OCI-LY7 (cell line): ENCODE measurements around the gene DNAJC6. TPM values are rescaled to one million over a fixed set of nuclear protein-coding genes. Genes with fewer than 3 reads are reported as not detected.

Source experiments
- BruUV-seq: library from RNA; stranded (reverse); fragments of 400-500 nt; replicated peaks from 2 replicates; lab custom pipeline; 2021; lab: Mats Ljungman, UMichigan
- CTCF ChIA-PET: fragments of 300-600 bp; sonication (Branson Sonifier 250); formaldehyde crosslinking; loops from one replicate; lab custom pipeline; 2022; ENCODE audit warnings: antibody characterized with exemption; ENCODE audit not compliant: unreplicated experiment; lab: Charles Lee
- POLR2A ChIA-PET: fragments of 300-600 bp; sonication (Branson Sonifier 250); formaldehyde crosslinking; loops from one replicate; lab custom pipeline; 2022; ENCODE audit warnings: antibody characterized with exemption; lab: Charles Lee
- DNase-seq: peaks from one replicate; pipeline ENCODE4 v3.0.0-alpha.2; 2015; ENCODE audit warnings: low spot score
- H2AFZ ChIP-seq: fragments of 200-600 bp; sonication (generic), shearing (Covaris generic); 2 replicates; pipeline ENCODE4 v1.6.1; 2014; ENCODE audit warnings: mild to moderate bottlenecking, antibody characterized with exemption, low read length, moderate library complexity
- H3K27ac ChIP-seq: fragments of 200-600 bp; sonication (generic); 2 replicates; pipeline ENCODE4 v1.5.1; 2014; ENCODE audit warnings: mixed run types, low read depth, mild to moderate bottlenecking, moderate library complexity, low read length, inconsistent platforms; ENCODE audit not compliant: poor library complexity, severe bottlenecking
- H3K36me3 ChIP-seq: fragments of 200-600 bp; sonication (generic); 2 replicates; pipeline ENCODE4 v1.6.1; 2014; ENCODE audit warnings: mild to moderate bottlenecking, antibody characterized with exemption, low read length, moderate library complexity, mixed read lengths; ENCODE audit not compliant: insufficient read depth
- H3K4me1 ChIP-seq: fragments of 200-600 bp; sonication (generic); 2 replicates; pipeline ENCODE4 v1.5.1; 2014; ENCODE audit warnings: mild to moderate bottlenecking, low read length; ENCODE audit not compliant: insufficient read depth, poor library complexity, severe bottlenecking
- H3K4me2 ChIP-seq: fragments of 200-600 bp; sonication (generic); 2 replicates; pipeline ENCODE4 v1.6.1; 2014; ENCODE audit warnings: mild to moderate bottlenecking, low read length
- H3K4me3 ChIP-seq: fragments of 200-600 bp; sonication (generic); 2 replicates; pipeline ENCODE4 v1.5.1; 2014; ENCODE audit warnings: mild to moderate bottlenecking, low read depth, low read length; ENCODE audit not compliant: poor library complexity, severe bottlenecking
- H3K79me2 ChIP-seq: fragments of 200-600 bp; sonication (generic); 2 replicates; pipeline ENCODE4 v1.6.1; 2016; ENCODE audit warnings: low read depth, mild to moderate bottlenecking, low read length, moderate library complexity, mixed read lengths; ENCODE audit not compliant: insufficient read depth
- H3K9me2 ChIP-seq: fragments of 200-600 bp; sonication (generic); 2 replicates; pipeline ENCODE4 v1.6.1; 2016; ENCODE audit warnings: mild to moderate bottlenecking, low read length, mixed read lengths; ENCODE audit not compliant: insufficient read depth
- H3K9me3 ChIP-seq: fragments of 200-600 bp; sonication (generic); 2 replicates; pipeline ENCODE4 v1.6.1; 2014; ENCODE audit warnings: mild to moderate bottlenecking, mixed run types, low read length, mixed read lengths
- H4K20me1 ChIP-seq: fragments of 200-600 bp; sonication (generic); 2 replicates; pipeline ENCODE4 v1.6.1; 2014; ENCODE audit warnings: mild to moderate bottlenecking, antibody characterized with exemption, low read length, moderate library complexity, mixed read lengths; ENCODE audit not compliant: insufficient read depth
- CTCF ChIP-seq: fragments of 200-600 bp; sonication (generic); conservative IDR thresholded peaks from 2 replicates; pipeline ENCODE4 v1.5.1; 2014; ENCODE audit warnings: mild to moderate bottlenecking, antibody characterized with exemption, low read length, moderate library complexity, mixed read lengths
- EZH2phosphoT487 ChIP-seq: fragments of 200-600 bp; sonication (generic); IDR thresholded peaks from 2 replicates; pipeline ENCODE4 v1.6.1; 2018; ENCODE audit warnings: low read depth, borderline replicate concordance, mild to moderate bottlenecking, mixed run types, antibody characterized with exemption, low read length, moderate library complexity, mixed read lengths
- intact Hi-C: fragments of 100-400 bp; cut with micrococcal nuclease; formaldehyde crosslinking; loops from one replicate; pipeline ENCODE4 v1.10.0; 2022; ENCODE audit not compliant: unreplicated experiment
- total RNA-seq, 2 experiments: library from RNA; depleted of rRNA in 1 of 2; stranded (reverse); fragments of >200 nt in 1 of 2; shearing (Covaris generic) in 1 of 2; gene quantifications; 2 replicates each; pipeline ENCODE4 v1.2.3, GENCODE V29; 2014 to 2022

The DNAJC6 gene
- total RNA-seq, 2 experiments from 2014 or later, result 6.6 to 10.2 TPM

GRCh38 chr1:65363484-65363883 is 54.1 kb downstream of the DNAJC6 start:
- no TSS peak for BruUV-seq
- Histone ChIP-seq H4K20me1 (no peaks in the 10 kb centered on the region), H3K4me2 (no peak overlapping the region), H2AFZ (no peak overlapping the region), H3K79me2 (no peaks in the 10 kb centered on the region), H3K36me3 (no peaks in the 10 kb centered on the region; the same call in 1 of the 2 replicates), H3K4me3 (no peak overlapping the region), H3K9me3 (no peaks in the 10 kb centered on the region), H3K27ac (no peak overlapping the region), H3K4me1 (no peaks in the 10 kb centered on the region), H3K9me2 (no peaks in the 10 kb centered on the region)
- no peak for TF ChIP-seq EZH2phosphoT487
- no peak for TF ChIP-seq CTCF
- DNase-seq, result no peak
- CTCF ChIA-PET, result no interaction called here
- intact Hi-C loops, result no loop called here
- POLR2A ChIA-PET, result interaction anchor here (2.3 kb wide), 1 partner anchor 13 kb away, joined by 6 read pairs; no protein-coding TSS in a partner anchor

DNA sequence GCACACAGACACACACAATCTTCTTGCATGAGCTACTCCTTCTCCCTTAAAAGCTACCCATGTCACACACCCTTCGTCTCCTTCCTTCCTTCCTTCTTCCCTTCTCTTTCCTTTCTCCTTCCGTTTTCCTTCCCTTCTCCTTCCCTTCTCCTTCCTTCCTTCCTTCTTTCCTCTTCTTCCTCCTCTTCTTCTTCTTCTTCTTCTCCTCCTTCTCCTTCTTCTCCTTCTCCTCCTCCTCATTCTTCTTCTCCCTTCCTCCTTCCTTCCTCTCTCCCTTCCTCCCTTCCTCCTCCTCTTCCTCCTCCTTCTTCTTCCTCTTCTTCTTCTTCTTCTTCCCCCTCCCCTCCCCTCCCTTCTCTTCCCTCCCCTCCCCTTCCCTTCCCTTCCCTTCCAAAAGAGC is 59.1 kb downstream of the DNAJC6 start:
- Histone ChIP-seq H4K20me1 (no peaks in the 10 kb centered on the region), H3K9me2 (no peaks in the 10 kb centered on the region), H2AFZ (no peak overlapping the region), H3K27ac (no peak overlapping the region), H3K4me2 (no peak overlapping the region), H3K9me3 (no peaks in the 10 kb centered on the region), H3K36me3 (no peaks in the 10 kb centered on the region; the same call in 1 of the 2 replicates), H3K4me1 (no peaks in the 10 kb centered on the region), H3K79me2 (no peaks in the 10 kb centered on the region), H3K4me3 (no peak overlapping the region)
- intact Hi-C loops, result no loop called here
- DNase-seq, result no peak
- no peak for TF ChIP-seq CTCF
- TF ChIP-seq EZH2phosphoT487, result no peak
- no TSS peak for BruUV-seq
- CTCF ChIA-PET, result no interaction called here
- POLR2A ChIA-PET, result no interaction called here

DNA sequence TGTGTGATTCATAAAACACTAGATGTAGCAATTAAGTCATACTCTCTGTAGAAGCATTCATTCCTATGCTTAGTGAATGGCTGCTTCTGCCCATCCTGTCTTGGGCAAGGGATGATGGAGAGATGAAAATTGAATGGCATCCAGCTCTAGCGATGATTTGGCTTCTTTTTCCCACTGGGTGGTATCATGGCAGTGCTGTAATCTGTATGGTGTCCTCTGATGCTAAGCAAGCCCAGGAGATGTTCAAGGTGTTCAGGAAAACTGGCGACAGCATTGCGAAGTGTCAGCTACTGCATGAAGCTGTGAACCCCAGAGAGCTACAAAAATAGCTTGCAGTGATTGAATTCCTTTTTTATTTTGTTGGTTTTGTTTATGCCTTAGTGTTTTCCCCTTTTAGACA is 62.2 kb downstream of the DNAJC6 start:
- ChIA-PET POLR2A (interaction anchor here (0.7 to 1.1 kb wide), 4 partner anchors 18 to 121 kb away, joined by 3 to 4 read pairs (median 4); no protein-coding TSS in a partner anchor), CTCF (interaction anchor here (0.8 kb wide), 1 partner anchor 12 kb away, joined by 3 read pairs; no protein-coding TSS in a partner anchor)
- H3K4me2 ChIP-seq, result no peak overlapping the region
- no peaks in the 10 kb centered on the region for H3K4me1 ChIP-seq
- no peak overlapping the region for H3K4me3 ChIP-seq
- no peaks in the 10 kb centered on the region for H4K20me1 ChIP-seq
- DNase-seq, result no peak
- no TSS peak for BruUV-seq
- no peaks in the 10 kb centered on the region; the same call in 1 of the 2 replicates for H3K36me3 ChIP-seq
- no peaks in the 10 kb centered on the region for H3K79me2 ChIP-seq
- no peaks in the 10 kb centered on the region for H3K9me2 ChIP-seq
- TF ChIP-seq EZH2phosphoT487 (no peak), CTCF (no peak)
- H2AFZ ChIP-seq, result no peak overlapping the region
- no peak overlapping the region for H3K27ac ChIP-seq
- intact Hi-C loops, result no loop called here
- H3K9me3 ChIP-seq, result no peaks in the 10 kb centered on the region
